ENCODE measurements around the gene PARD6B. TPM values are rescaled to one million over a fixed set of nuclear protein-coding genes. Genes with fewer than 3 reads are reported as not detected.
A peak's percentile ranks its signal among the peaks of the same experiment; 100 is the strongest.

The PARD6B gene
- total RNA-seq, 1 donor from 2014 or later, result 12.4 TPM

DNA sequence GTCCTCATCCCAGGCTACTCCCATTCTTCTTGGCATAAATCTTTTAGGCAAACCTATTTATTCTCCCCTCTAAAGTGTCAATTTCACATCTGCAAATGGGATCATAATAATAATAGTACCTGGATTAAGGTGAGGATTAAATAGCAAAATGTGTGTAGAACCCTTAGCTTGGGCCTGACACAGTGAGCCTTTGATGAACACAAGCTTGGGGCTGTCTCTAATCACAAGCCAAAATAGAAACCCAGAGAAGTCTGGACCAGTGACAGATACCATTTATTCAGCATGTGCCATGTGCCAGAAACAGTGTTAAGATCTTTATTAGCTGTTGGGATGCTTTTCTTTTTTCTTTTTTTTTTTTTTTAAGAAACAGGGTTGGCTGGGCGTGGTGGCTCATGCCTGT is 14.9 kb upstream of the PARD6B start:
- FAIRE-seq, result no peak
- H3K36me3 ChIP-seq (ENCODE audit: control insufficient read depth, insufficient read depth, low read length), result no peaks in the 10 kb centered on the region
- H3K4me3 ChIP-seq (ENCODE audit: low read depth, low read length), result no peak overlapping the region
- DNase-seq (ENCODE audit: low read depth), result no peak
- TF ChIP-seq, protein P1, sequence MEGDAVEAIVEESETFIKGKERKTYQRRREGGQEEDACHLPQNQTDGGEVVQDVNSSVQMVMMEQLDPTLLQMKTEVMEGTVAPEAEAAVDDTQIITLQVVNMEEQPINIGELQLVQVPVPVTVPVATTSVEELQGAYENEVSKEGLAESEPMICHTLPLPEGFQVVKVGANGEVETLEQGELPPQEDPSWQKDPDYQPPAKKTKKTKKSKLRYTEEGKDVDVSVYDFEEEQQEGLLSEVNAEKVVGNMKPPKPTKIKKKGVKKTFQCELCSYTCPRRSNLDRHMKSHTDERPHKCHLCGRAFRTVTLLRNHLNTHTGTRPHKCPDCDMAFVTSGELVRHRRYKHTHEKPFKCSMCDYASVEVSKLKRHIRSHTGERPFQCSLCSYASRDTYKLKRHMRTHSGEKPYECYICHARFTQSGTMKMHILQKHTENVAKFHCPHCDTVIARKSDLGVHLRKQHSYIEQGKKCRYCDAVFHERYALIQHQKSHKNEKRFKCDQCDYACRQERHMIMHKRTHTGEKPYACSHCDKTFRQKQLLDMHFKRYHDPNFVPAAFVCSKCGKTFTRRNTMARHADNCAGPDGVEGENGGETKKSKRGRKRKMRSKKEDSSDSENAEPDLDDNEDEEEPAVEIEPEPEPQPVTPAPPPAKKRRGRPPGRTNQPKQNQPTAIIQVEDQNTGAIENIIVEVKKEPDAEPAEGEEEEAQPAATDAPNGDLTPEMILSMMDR (IDR thresholded peaks at IDR 0.05; ENCODE audit: insufficient read depth, low read length, severe bottlenecking), result no peak
- H3K27me3 ChIP-seq (ENCODE audit: control insufficient read depth, insufficient read depth, low read length), result no peaks in the 10 kb centered on the region

DNA sequence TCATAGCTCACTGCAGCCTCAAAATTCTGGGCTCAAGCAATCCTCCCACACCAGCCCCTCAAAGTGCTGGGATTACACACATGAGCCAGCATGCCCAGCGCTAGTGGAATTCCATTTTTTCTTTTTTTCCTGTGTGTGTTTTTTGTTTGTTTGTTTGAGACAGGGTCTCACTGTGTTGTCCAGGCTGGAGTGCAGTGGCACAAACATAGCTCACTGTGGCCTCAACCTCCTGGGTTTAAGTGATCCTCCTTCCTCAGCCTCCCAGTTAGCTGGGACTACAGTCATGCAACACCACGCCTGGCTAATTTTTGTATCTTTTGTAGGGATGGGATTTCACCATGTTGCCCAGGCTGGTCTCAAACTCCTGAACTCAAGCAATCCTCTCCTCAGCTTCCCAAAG is 14.1 kb upstream of the PARD6B start:
- no peak for DNase-seq (ENCODE audit: low read depth)
- Histone ChIP-seq H3K27me3 (ENCODE audit: control insufficient read depth, insufficient read depth, low read length) (no peaks in the 10 kb centered on the region), H3K36me3 (ENCODE audit: control insufficient read depth, insufficient read depth, low read length) (no peaks in the 10 kb centered on the region), H3K4me3 (ENCODE audit: low read depth, low read length) (no peak overlapping the region)
- TF ChIP-seq, protein P1 (IDR thresholded peaks at IDR 0.05; ENCODE audit: insufficient read depth, low read length, severe bottlenecking), result no peak
- no peak for FAIRE-seq

DNA sequence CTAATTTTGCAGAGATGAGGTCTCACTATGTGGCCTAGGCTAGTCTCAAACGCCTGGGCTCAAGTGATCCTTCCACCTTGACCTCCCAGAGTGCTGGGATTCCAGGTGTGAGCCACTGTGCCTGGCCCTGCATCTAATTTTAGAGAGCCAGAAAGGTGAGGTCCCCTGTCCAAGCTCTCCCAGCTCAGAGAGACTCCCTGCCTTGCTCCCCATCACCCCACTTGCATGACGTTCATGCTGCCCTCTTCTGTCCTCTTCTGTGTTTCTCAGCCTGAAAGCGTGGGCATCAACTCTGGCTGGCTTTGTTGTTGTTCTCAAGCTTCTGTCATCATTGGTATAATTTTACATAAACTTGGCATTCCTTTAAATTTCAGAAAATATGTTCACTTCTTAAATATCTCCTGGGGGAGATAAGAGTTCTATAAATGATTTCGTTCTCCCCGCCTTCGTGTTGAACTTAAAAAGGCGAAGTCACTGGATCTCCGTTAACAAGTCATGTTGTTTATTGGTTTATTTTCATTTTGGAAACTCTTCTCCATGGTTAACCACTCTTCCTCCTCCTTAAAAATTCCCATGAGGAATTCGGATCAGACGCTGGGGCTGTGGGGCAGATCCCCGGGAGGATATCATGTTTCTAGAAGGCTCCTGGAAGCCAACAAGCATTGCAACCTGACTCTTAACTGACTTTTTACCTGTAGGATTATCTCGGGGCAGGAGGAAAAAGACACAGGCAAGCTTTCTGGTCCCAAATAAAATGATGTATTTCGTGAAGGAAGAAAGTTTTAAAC is 13.2 kb upstream of the PARD6B start:
- Histone ChIP-seq H3K36me3 (ENCODE audit: control insufficient read depth, insufficient read depth, low read length) (no peaks in the 10 kb centered on the region), H3K27me3 (ENCODE audit: control insufficient read depth, insufficient read depth, low read length) (no peaks in the 10 kb centered on the region), H3K4me3 (ENCODE audit: low read depth, low read length) (no peak overlapping the region)
- peak; percentile 33 for DNase-seq (ENCODE audit: low read depth)
- no peak for FAIRE-seq
- TF ChIP-seq, protein P1 (IDR thresholded peaks at IDR 0.05; ENCODE audit: insufficient read depth, low read length, severe bottlenecking), result peak; percentile 14

DNA sequence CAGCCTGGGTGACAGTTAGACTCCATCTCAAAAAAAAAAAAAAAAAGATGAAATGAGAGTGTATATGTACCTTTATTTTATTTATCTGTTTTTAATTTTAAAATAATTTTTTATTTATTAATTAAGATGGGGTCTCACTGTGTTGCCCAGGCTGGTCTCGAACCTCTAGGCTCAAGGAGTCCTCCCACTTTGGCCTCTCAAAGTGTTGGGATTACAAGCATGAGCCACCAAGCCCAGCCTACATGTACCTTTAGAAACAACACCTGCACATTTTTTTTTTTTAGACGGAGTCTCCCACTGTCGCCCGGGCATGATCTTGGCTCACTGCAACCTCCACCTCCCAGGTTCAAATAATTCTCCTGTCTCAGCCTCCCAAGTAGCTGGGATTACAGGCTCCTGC is 12.1 kb upstream of the PARD6B start:
- TF ChIP-seq, protein P1 (IDR thresholded peaks at IDR 0.05; ENCODE audit: insufficient read depth, low read length, severe bottlenecking), result no peak
- H3K36me3 ChIP-seq (ENCODE audit: control insufficient read depth, insufficient read depth, low read length), result no peaks in the 10 kb centered on the region
- no peaks in the 10 kb centered on the region for H3K27me3 ChIP-seq (ENCODE audit: control insufficient read depth, insufficient read depth, low read length)
- no peak for FAIRE-seq
- no peak for DNase-seq (ENCODE audit: low read depth)
- H3K4me3 ChIP-seq (ENCODE audit: low read depth, low read length), result no peak overlapping the region

DNA sequence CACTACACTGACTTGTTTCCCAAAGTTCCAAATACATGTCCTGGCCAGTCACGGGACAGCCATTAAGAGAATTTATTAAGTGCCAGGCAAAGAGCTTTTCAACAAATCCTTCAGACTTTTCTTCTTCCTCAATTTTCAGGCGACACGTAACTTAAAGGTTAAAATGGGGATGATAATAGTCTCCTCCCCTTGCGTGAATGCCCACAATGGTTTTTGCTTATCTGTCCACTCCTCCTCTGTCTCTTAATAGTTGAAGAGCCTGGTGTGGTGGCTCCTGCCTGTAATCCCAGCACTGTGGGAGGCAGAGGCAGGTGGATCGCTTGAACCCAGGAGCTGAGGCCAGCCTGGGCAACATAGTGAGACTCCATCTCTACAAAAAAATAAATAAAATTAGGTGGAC is 11.4 kb upstream of the PARD6B start:
- FAIRE-seq (no peak), DNase-seq (ENCODE audit: low read depth) (no peak)
- Histone ChIP-seq H3K4me3 (ENCODE audit: low read depth, low read length) (no peak overlapping the region), H3K36me3 (ENCODE audit: control insufficient read depth, insufficient read depth, low read length) (no peaks in the 10 kb centered on the region), H3K27me3 (ENCODE audit: control insufficient read depth, insufficient read depth, low read length) (no peaks in the 10 kb centered on the region)
- TF ChIP-seq, protein P1 (IDR thresholded peaks at IDR 0.05; ENCODE audit: insufficient read depth, low read length, severe bottlenecking), result no peak

DNA sequence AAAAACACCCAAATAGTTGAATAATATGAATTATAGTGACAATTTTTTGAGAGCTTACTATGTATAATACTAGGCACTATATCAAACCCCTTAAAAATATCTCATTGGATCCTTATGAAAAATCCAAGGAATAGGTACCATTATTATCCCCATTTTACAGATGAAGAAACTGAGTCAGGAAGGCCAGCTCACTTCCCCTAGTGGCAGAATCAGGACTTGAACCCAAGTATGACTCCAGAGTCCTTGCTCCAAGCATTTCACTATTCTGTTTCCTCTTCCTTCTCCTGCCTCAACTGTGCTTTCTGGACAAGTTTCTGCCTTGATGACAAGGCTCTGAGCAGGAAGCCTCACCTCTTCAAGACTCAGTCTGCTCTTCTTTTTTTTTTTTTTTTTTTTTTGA is 10.8 kb upstream of the PARD6B start:
- DNase-seq (ENCODE audit: low read depth), result no peak
- Histone ChIP-seq H3K36me3 (ENCODE audit: control insufficient read depth, insufficient read depth, low read length) (no peaks in the 10 kb centered on the region), H3K4me3 (ENCODE audit: low read depth, low read length) (no peak overlapping the region), H3K27me3 (ENCODE audit: control insufficient read depth, insufficient read depth, low read length) (no peaks in the 10 kb centered on the region)
- TF ChIP-seq, protein P1 (IDR thresholded peaks at IDR 0.05; ENCODE audit: insufficient read depth, low read length, severe bottlenecking), result no peak
- FAIRE-seq, result no peak

Data from bronchial epithelial cell (primary cell).